Renal cortical epithelial cell (primary cell): ENCODE results near the gene NELFA. TPM values are rescaled to one million over a fixed set of nuclear protein-coding genes. Genes with fewer than 3 reads are reported as not detected.

Experiments used
- DNase-seq: peaks from one replicate; pipeline ENCODE4 v3.0.0-alpha.2; 2011; ENCODE audit warnings: low read depth
- total RNA-seq: library from RNA; depleted of rRNA; stranded (reverse); fragments of >200 nt; gene quantifications from 2 replicates; pipeline ENCODE4 v1.2.3, GENCODE V29; 2014

NELFA gene
- total RNA-seq, 1 donor from 2014 or later, result 19.1 TPM

DNA sequence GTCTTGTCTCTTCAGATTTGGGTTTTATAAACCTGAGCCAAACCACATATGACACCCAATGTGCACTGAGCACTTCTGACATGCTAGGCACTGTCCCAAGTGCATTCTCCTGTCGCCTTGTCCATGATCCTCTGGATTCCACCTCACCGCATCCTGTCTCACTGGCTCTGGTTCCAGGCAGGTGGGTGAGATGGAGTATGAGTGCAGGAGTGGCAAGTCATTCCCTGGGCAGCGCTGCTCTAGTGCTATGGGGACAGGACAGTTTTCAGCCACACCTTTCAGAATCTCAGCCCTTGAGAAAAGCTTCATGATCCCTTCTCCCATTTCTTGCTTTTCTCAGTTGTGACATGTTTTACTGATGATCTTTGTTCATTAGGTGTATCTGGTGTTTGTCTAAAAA lies 71.2 kb downstream of the NELFA start:
- no peak for DNase-seq

DNA sequence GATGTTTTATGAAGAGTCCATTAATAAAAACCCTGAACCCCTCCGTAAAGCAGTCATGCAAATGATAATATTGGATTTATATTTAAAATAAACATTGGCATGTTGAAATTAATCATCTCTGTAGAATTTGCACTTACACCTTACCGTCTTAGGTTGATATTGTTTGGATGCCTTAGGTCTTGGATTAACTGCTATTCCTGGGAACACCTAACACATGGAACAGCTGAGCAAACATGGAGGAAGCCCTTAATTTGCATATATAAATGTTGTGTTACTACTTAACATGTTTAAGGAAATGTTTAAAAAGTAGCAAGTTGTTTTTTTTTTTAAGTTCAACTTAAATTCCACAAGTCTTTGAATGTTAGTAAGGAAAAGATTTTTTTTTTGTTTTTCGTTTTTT lies 75.1 kb downstream of the NELFA start:
- DNase-seq, result no peak

DNA sequence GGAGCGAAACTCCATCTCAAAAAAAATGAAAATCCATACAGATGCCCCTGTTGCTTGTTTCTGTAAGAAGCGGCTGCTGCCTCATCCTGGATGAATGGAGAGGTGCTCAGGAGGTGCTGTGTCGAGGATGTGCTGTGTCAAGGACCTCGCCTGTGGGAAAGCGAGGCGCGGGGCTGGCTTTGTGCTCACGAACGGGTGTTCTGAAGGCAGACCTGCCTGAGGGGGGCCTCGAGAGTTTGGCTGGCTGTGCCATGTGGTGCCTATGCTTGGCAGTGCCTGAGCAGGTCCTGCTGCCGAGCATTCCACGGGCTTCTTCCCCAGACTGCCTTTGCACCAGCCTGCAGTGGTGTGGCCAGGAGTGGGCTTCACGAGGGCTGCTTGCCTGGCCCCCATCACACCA lies 76.0 kb downstream of the NELFA start:
- DNase-seq, result no peak

Other genes with a start within 250 kb of the NELFA start
- 1.4 and 3.7 TPM in 2 replicates for gene FGFR3, start 215.7 kb downstream of the NELFA start, total RNA-seq
- 94.6 and 102 TPM in 2 replicates for gene LETM1, start 152.8 kb downstream of the NELFA start, total RNA-seq
- gene NSD2, start 137.6 kb downstream of the NELFA start, total RNA-seq, result 62.0 and 67.7 TPM in 2 replicates
- gene NAT8L, start 50.4 kb upstream of the NELFA start, total RNA-seq, result 0.17 and 1.2 TPM in 2 replicates
- 6.9 and 12.6 TPM in 2 replicates for gene HAUS3, start 233.1 kb upstream of the NELFA start, total RNA-seq
- gene POLN, start 233.1 kb upstream of the NELFA start, total RNA-seq, result 1.2 and 5.5 TPM in 2 replicates